K562 (cell line): ENCODE data around the gene RMND5A.

Experiments used
- CTCF ChIP-seq, 3 experiments: IDR thresholded peaks in 2 of 3; conservative IDR thresholded peaks in 1 of 3; 2 replicates each; pipeline ENCODE4 v1.5.1; 2011 to 2012; ENCODE audit warnings: low read length in 3 of 3, mild to moderate bottlenecking in 3 of 3, control low read depth in 2 of 3, improper control_type of control experiment in 1 of 3, inconsistent platforms in 1 of 3, low read depth in 1 of 3, mixed read lengths in 1 of 3, moderate library complexity in 1 of 3; ENCODE audit not compliant: insufficient read depth in 2 of 3
- HSF4 ChIP-seq: fragments of 250-450 bp; sonication (Bioruptor Pico); IDR thresholded peaks from 2 replicates; pipeline ENCODE4 v2.1.2; 2022; ENCODE audit warnings: mild to moderate bottlenecking, moderate library complexity, borderline replicate concordance
- JUN ChIP-seq, 2 experiments: sonication (generic) in 1 of 2; formaldehyde crosslinking in 1 of 2; IDR thresholded peaks; 2 replicates each; pipeline versions ENCODE4 v1.6.1 to v1.8.0; 2012 to 2022; ENCODE audit warnings: borderline replicate concordance in 2 of 2, mild to moderate bottlenecking in 2 of 2, improper control_type of control experiment in 1 of 2, low read depth in 1 of 2, low read length in 1 of 2, missing genetic modification reagents in 1 of 2
- MLLT1 ChIP-seq, 2 experiments: fragments of 450-650 bp; IDR thresholded peaks; 2 replicates each; pipeline ENCODE4 v1.6.1; 2016
- RCOR1 ChIP-seq, 2 experiments: IDR thresholded peaks; 2 replicates each; pipeline ENCODE4 v1.6.1; 2012; ENCODE audit warnings: low read depth in 2 of 2, low read length in 2 of 2, borderline replicate concordance in 1 of 2, improper control_type of control experiment in 1 of 2
- SNIP1 ChIP-seq: fragments of 450-650 bp; IDR thresholded peaks from 2 replicates; pipeline ENCODE4 v1.7.1; 2017; ENCODE audit warnings: low read depth, mild to moderate bottlenecking
- TRIM25 ChIP-seq: fragments of 450-650 bp; IDR thresholded peaks from 2 replicates; pipeline ENCODE4 v1.7.0; 2016; ENCODE audit warnings: borderline replicate concordance

GRCh38 chr2:86746939-86747338 lies 26.8 kb downstream of the RMND5A start:
- TF ChIP-seq CTCF (IDR thresholded peaks at IDR 0.05 in 2 of 3, conservative IDR thresholded peaks at IDR 0.05 in 1 of 3; ENCODE audit: insufficient read depth in 2 of 3, low read depth in 1 of 3, low read length in 3 of 3) (no peak), JUN (IDR thresholded peaks at IDR 0.05; ENCODE audit: borderline replicate concordance, low read depth, low read length) (no peak), JUN (CRISPR knock-in tag; IDR thresholded peaks at IDR 0.05; ENCODE audit: borderline replicate concordance) (no peak), HSF4 (CRISPR knock-in tag) (no peak), RCOR1 (IDR thresholded peaks at IDR 0.05; ENCODE audit: borderline replicate concordance in 1 of 2, low read depth in 2 of 2, low read length in 2 of 2) (no peak), TRIM25 (no peak), SNIP1 (no peak), MLLT1 (IDR thresholded peaks at IDR 0.05) (no peak)
